HL-60 (cell line): ENCODE data around the gene GEMIN4.
"Not testable (repeated sequence)": the region's sequence is repeated elsewhere in the genome, so short reads cannot be mapped to it uniquely, and the experiment has no call there.

ENCODE experiments used
- DNase-seq, 2 experiments: peaks; one replicate each; pipeline ENCODE4 v3.0.0-alpha.2; 2010 to 2020; ENCODE audit warnings: low read depth in 1 of 2, low spot score in 1 of 2
- H3K27ac ChIP-seq: fragments of 250-450 bp; sonication (Bioruptor Pico); replicated peaks from 2 replicates; pipeline ENCODE4 v1.5.1; 2020; ENCODE audit warnings: mild to moderate bottlenecking, moderate library complexity
- H3K27me3 ChIP-seq: fragments of 250-450 bp; sonication (Bioruptor Pico); 2 replicates; pipeline ENCODE4 v1.5.1; 2021; ENCODE audit warnings: mild to moderate bottlenecking, moderate library complexity; ENCODE audit not compliant: insufficient read depth, poor library complexity, severe bottlenecking
- H3K4me3 ChIP-seq: replicated peaks from 2 replicates; pipeline ENCODE4 v1.5.1; 2011; ENCODE audit warnings: mild to moderate bottlenecking, control low read depth, low read length; ENCODE audit not compliant: insufficient read depth
- GABPA ChIP-seq: IDR thresholded peaks from 2 replicates; pipeline ENCODE4 v1.6.1; 2012; ENCODE audit warnings: low read depth
- POLR2AphosphoS5 ChIP-seq: IDR thresholded peaks from 2 replicates; pipeline ENCODE4 v1.6.1; 2012; ENCODE audit warnings: low read depth
- SPI1 ChIP-seq: IDR thresholded peaks from 2 replicates; pipeline ENCODE4 v1.6.1; 2012; ENCODE audit warnings: low read depth, mild to moderate bottlenecking, borderline replicate concordance
- TF ChIP-seq, protein P1 (sequence below): IDR thresholded peaks from one replicate; pipeline ENCODE4 v1.5.1; 2011; ENCODE audit warnings: low read length, control low read depth, inconsistent platforms; ENCODE audit not compliant: insufficient read depth
- TF ChIP-seq, protein P2 (sequence below): IDR thresholded peaks from 2 replicates; pipeline ENCODE4 v1.6.1; 2012; ENCODE audit warnings: low read depth; ENCODE audit not compliant: insufficient replicate concordance

GEMIN4 gene

DNA sequence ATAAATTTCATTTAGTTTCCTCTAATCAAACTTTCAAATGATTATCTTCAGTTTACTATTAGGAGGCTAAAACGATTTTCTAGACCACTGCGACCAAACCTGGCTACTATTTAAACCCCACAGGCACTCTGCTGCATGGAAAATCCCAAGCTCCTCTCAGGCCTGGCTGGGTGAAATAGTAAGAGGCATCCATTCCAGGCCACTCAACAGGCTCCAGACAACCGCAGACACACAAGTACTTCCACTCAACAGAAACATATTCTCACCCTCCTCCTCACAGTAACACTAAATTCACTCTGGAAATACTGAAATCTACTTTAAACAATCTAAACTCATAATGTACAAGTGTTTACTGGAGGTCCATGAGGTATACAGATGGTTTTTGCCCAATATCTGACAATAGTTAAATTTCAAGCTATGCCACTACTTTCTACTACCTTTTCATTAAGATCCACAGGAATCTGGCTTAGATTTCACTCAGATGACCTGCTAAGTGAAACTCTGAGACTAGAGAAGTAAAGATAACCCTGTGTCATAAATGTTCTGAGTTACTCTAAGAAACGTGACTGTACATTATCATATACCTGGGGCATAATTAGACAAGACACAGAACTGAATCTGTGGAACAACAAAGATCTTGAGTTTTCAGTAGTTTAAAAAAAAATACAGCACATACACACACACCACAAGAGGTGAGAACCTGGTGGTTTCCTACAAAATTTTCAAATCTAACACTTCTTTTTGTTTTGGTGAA lies 47.8 kb downstream of the GEMIN4 start:
- no peak for DNase-seq
- Histone ChIP-seq H3K4me3 (no peak overlapping the region), H3K27ac (no peak overlapping the region), H3K27me3 (no peaks in the 10 kb centered on the region)
- TF ChIP-seq GABPA: no peak
- no peak for TF ChIP-seq POLR2AphosphoS5
- no peak for TF ChIP-seq SPI1

DNA sequence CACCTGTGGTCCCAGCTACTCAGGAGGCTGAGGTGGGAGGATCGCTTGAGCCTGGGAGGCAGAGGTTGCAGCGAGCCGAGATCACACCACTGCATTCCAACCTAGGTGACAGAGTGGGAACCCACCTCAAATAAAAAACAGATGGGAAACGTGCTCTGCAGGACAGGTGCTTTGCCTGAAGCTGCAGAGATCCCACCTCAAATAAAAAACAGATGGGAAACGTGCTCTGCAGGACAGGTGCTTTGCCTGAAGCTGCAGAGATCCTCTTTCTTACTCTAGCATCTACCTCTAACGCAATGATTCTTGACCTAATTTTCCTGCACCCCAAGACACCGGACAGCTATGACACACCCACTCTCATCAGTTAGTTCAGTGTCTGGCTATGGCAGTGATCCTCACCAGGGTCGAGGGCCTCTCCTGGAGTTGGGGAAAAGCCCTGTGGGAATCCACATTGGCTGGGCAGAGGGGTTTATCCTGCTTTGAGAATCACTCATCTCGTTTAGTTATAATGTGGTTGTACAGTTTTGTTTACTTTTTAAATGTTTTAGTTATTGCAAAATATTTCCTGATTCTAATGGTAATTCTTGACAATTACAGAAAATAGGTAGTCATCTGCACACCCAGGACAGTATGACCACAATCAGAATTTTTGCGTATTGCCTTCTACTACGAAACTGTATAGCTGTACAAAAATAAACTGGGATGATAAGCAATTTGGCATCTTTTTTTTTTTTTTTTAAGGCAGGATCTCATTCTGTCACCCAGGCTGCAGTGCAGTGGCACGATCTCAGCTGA lies 48.8 kb downstream of the GEMIN4 start:
- TF ChIP-seq GABPA: no peak
- TF ChIP-seq POLR2AphosphoS5: no peak
- TF ChIP-seq, protein P1, sequence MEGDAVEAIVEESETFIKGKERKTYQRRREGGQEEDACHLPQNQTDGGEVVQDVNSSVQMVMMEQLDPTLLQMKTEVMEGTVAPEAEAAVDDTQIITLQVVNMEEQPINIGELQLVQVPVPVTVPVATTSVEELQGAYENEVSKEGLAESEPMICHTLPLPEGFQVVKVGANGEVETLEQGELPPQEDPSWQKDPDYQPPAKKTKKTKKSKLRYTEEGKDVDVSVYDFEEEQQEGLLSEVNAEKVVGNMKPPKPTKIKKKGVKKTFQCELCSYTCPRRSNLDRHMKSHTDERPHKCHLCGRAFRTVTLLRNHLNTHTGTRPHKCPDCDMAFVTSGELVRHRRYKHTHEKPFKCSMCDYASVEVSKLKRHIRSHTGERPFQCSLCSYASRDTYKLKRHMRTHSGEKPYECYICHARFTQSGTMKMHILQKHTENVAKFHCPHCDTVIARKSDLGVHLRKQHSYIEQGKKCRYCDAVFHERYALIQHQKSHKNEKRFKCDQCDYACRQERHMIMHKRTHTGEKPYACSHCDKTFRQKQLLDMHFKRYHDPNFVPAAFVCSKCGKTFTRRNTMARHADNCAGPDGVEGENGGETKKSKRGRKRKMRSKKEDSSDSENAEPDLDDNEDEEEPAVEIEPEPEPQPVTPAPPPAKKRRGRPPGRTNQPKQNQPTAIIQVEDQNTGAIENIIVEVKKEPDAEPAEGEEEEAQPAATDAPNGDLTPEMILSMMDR: no peak
- TF ChIP-seq, protein P2, sequence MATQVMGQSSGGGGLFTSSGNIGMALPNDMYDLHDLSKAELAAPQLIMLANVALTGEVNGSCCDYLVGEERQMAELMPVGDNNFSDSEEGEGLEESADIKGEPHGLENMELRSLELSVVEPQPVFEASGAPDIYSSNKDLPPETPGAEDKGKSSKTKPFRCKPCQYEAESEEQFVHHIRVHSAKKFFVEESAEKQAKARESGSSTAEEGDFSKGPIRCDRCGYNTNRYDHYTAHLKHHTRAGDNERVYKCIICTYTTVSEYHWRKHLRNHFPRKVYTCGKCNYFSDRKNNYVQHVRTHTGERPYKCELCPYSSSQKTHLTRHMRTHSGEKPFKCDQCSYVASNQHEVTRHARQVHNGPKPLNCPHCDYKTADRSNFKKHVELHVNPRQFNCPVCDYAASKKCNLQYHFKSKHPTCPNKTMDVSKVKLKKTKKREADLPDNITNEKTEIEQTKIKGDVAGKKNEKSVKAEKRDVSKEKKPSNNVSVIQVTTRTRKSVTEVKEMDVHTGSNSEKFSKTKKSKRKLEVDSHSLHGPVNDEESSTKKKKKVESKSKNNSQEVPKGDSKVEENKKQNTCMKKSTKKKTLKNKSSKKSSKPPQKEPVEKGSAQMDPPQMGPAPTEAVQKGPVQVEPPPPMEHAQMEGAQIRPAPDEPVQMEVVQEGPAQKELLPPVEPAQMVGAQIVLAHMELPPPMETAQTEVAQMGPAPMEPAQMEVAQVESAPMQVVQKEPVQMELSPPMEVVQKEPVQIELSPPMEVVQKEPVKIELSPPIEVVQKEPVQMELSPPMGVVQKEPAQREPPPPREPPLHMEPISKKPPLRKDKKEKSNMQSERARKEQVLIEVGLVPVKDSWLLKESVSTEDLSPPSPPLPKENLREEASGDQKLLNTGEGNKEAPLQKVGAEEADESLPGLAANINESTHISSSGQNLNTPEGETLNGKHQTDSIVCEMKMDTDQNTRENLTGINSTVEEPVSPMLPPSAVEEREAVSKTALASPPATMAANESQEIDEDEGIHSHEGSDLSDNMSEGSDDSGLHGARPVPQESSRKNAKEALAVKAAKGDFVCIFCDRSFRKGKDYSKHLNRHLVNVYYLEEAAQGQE: no peak
- no peak for TF ChIP-seq SPI1
- H3K4me3 ChIP-seq: no peak overlapping the region
- no peaks in the 10 kb centered on the region for H3K27me3 ChIP-seq
- no peak for DNase-seq
- H3K27ac ChIP-seq: no peak overlapping the region

DNA sequence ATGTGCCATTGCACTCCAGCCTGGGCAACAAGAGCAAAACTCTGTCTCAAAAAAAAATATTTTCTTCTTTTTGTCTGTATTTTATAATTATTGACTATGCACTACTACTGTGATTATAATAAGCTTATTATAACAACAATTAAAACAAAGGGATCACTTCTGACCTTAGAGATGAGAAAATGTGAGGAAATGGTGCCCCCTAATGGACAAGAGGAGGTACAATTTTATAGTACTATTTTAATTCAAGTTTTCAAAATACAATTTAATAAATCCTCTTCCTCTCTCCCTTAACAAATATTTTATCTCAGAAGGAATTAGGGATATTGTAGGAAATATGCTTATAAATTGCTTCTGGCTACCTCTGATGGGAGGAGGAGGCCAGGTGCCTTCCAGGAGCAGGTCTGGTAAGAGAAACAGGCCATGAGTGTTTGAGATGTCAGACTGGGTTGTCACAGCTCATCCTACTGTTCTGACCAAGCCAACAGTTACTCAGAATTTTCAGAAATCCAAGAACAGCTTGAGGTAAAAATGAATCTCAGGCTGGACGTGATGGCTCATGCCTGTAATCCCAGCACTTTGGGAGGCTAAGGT lies 51.5 kb downstream of the GEMIN4 start:
- Histone ChIP-seq H3K4me3 (no peak overlapping the region), H3K27ac (no peak overlapping the region), H3K27me3 (no peaks in the 10 kb centered on the region)
- TF ChIP-seq GABPA: no peak
- TF ChIP-seq, protein P2: no peak
- no peak for TF ChIP-seq POLR2AphosphoS5
- TF ChIP-seq, protein P1: no peak
- no peak for DNase-seq

DNA sequence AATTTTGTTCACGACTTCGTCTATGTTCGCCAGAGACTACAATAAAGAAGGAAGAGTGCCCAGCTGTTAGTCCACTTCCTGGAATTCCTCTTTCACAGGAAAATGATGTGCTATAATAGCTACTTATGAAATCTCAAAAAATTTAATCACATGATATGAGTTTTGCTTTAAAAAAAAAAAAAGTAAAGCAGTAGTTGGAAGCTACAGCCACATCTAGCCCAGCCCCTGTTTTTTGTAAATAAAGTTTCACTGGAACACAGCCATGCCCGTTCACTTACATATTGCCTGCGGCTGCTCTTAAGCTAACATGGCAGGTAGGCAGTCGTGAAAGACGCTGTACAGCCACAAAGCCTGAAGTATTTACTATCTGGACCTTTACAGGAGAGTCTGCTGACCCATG lies 52.7 kb downstream of the GEMIN4 start:
- no peak for DNase-seq
- Histone ChIP-seq H3K27me3 (no peaks in the 10 kb centered on the region), H3K4me3 (no peak overlapping the region), H3K27ac (no peak overlapping the region)
- TF ChIP-seq GABPA (no peak), POLR2AphosphoS5 (no peak), SPI1 (no peak)

DNA sequence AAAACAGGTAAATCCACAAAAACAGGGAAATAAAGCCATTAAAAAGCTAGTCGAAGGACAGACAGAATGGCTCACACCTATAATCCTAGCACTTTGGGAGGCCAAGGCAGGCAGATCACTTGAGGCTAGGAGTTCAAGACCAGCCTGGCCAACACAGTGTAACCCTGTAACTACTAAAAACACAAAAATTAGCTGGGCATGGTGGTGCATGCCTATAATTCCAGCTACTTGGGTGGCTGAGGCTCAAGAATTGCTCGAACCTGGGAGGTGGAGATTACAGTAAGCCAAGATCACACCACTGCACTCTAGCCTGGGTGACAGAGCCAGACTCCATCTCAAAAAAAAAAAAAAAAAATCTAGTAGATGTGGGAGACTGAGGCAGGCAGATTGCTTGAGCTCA lies 54.0 kb downstream of the GEMIN4 start:
- not testable (repeated sequence) for H3K27me3 ChIP-seq, DNase-seq, H3K27ac ChIP-seq, H3K4me3 ChIP-seq
